Activated T-cell treated with anti-CD3 and anti-CD28 coated beads for 48 hours (primary cell): ENCODE measurements around the gene OR4D1.

ENCODE experiments used
- DNase-seq: peaks from one replicate; pipeline ENCODE4 v3.0.0-alpha.2; 2020; ENCODE audit warnings: low read depth

Gene OR4D1

DNA sequence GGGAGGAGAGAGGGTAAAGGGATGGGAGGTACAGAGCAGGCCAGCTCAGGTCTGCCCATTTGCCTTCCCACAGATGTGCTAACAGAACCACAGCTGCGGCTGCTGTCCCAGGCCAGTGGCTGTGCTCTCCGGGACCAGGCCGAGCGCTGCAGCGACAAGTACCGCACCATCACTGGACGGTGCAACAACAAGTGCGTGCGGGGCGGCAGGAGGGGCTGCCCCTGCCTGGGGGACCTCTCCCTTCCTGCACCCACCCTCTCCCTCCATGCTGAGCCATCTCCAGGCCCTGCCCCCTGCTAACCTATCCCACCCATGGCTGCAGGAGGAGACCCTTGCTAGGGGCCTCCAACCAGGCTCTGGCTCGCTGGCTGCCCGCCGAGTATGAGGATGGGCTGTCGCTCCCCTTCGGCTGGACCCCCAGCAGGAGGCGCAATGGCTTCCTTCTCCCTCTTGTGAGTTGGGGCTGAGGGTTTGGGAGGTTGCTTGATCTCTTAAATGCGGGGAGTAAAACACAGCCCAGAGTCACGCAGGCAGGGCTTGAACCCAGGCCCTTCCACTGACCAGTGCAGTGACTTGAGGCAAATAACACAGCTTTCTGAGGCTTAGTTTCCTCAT lies 45.6 kb downstream of the OR4D1 start:
- no peak for DNase-seq

- no peak for DNase-seq
Observed at GRCh38 chr17:58195518-58196123, 47.4 kb downstream of the OR4D1 start.

GRCh38 chr17:58196610-58197009 lies 48.4 kb downstream of the OR4D1 start:
- no peak for DNase-seq

GRCh38 chr17:58200024-58200633 lies 51.9 kb downstream of the OR4D1 start:
- peak; percentile 59 for DNase-seq

- DNase-seq = no peak
Observed at GRCh38 chr17:58202859-58203258, 54.7 kb downstream of the OR4D1 start.

GRCh38 chr17:58204796-58205195 lies 56.6 kb downstream of the OR4D1 start:
- no peak for DNase-seq

DNA sequence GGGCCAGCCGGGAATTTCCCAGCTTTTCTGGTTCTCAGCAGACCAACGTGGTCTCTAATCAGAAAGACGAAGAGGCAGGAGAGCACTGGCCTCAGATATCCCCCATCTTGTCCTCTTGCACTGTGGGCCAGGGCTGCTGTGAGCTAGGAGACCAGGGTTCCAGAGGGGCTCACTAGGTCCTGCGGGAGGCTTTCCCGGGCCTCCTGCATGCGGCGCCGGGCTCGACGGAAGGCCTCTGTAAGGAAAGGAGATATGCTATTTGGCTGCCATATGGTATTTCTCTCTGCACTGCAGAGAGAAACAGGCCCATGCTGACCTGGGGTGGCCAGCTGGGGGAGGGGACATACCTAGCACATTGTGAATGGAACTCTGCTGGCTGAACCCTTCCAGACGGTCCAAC lies 57.8 kb downstream of the OR4D1 start:
- no peak for DNase-seq

- no peak for DNase-seq
Observed at GRCh38 chr17:58207451-58207850, 59.3 kb downstream of the OR4D1 start.

DNA sequence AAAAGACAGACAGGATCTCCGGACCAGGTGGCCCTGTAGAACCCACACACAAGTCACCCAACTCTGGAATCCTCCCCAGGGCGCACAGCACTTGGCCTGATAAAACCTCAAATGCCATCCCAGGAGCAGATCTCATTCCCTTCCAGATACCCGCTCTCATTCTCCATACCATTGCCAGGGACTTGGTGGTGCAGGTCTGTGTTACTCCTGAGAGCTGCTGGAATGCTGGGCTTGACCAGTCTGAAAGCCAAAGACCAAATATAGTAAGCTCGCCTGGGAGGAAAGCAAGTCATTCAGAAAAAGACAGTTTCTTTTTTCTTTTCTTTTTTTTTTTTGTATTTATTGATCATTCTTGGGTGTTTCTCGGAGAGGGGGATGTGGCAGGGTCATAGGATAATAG lies 60.2 kb downstream of the OR4D1 start:
- no peak for DNase-seq
